Neuronal stem cell (in vitro differentiated cells): ENCODE results near the gene CDC73.

Source experiments
- DNase-seq: peaks from one replicate; pipeline ENCODE4 v3.0.0-alpha.2; 2013; ENCODE audit warnings: low spot score
- H2AFZ ChIP-seq: one replicate; pipeline ENCODE4 v1.6.1; 2013; ENCODE audit warnings: mild to moderate bottlenecking, low read length, inconsistent platforms
- H2AK5ac ChIP-seq: 2 replicates; pipeline ENCODE4 v1.6.1; 2013; ENCODE audit warnings: low read depth, mild to moderate bottlenecking, inconsistent platforms, low read length, moderate library complexity, mixed read lengths
- H2BK120ac ChIP-seq: 2 replicates; pipeline ENCODE4 v1.6.1; 2013; ENCODE audit warnings: low read depth, mild to moderate bottlenecking, inconsistent platforms, low read length, moderate library complexity, mixed read lengths
- H2BK12ac ChIP-seq: one replicate; pipeline ENCODE4 v1.6.1; 2013; ENCODE audit warnings: low read length, inconsistent platforms
- H2BK15ac ChIP-seq: 2 replicates; pipeline ENCODE4 v1.6.1; 2013; ENCODE audit warnings: mild to moderate bottlenecking, low read length, inconsistent platforms, mixed read lengths
- H2BK5ac ChIP-seq: one replicate; pipeline ENCODE4 v1.6.1; 2013; ENCODE audit warnings: inconsistent platforms, mild to moderate bottlenecking, low read length, moderate library complexity
- H3K14ac ChIP-seq: one replicate; pipeline ENCODE4 v1.6.1; 2013; ENCODE audit warnings: low read length, inconsistent platforms
- H3K18ac ChIP-seq: 2 replicates; pipeline ENCODE4 v1.6.1; 2013; ENCODE audit warnings: low read length, inconsistent platforms
- H3K23ac ChIP-seq: 2 replicates; pipeline ENCODE4 v1.6.1; 2013; ENCODE audit warnings: low read depth, mild to moderate bottlenecking, mixed read lengths, low read length, inconsistent platforms; ENCODE audit not compliant: poor library complexity
- H3K27ac ChIP-seq: replicated peaks from 3 replicates; pipeline ENCODE4 v1.5.1; 2013; ENCODE audit warnings: low read length, inconsistent platforms
- H3K27me3 ChIP-seq, 3 experiments: 2 replicates each; pipeline ENCODE4 v1.6.1; 2013; ENCODE audit warnings: low read length in 3 of 3, mild to moderate bottlenecking in 2 of 3, inconsistent platforms in 1 of 3, low read depth in 1 of 3, mixed read lengths in 1 of 3, moderate library complexity in 1 of 3; ENCODE audit not compliant: control insufficient read depth in 3 of 3, insufficient read depth in 3 of 3
- H3K36me3 ChIP-seq, 2 donors: replicated peaks in 1 of 2; 2 replicates each; pipeline ENCODE4 v1.6.1; 2013; ENCODE audit warnings: low read length in 2 of 2; ENCODE audit not compliant: control insufficient read depth in 2 of 2, insufficient read depth in 2 of 2
- H3K4ac ChIP-seq: 2 replicates; pipeline ENCODE4 v1.6.1; 2013; ENCODE audit warnings: inconsistent platforms, mild to moderate bottlenecking, low read length, moderate library complexity
- H3K4me1 ChIP-seq, 2 donors: 1 replicate in 1 of 2; 2 replicates in 1 of 2; pipeline ENCODE4 v1.6.1; 2013; ENCODE audit warnings: low read length in 2 of 2, low read depth in 1 of 2; ENCODE audit not compliant: control insufficient read depth in 2 of 2, insufficient read depth in 1 of 2
- H3K4me2 ChIP-seq: one replicate; pipeline ENCODE4 v1.6.1; 2013; ENCODE audit warnings: mild to moderate bottlenecking, low read length, inconsistent platforms; ENCODE audit not compliant: insufficient read depth, poor library complexity, severe bottlenecking
- H3K4me3 ChIP-seq, 2 donors: 2 replicates each; pipeline ENCODE4 v1.5.1; 2013; ENCODE audit warnings: low read length in 2 of 2, mild to moderate bottlenecking in 2 of 2, inconsistent platforms in 1 of 2, moderate library complexity in 1 of 2
- H3K79me1 ChIP-seq: one replicate; pipeline ENCODE4 v1.6.1; 2013; ENCODE audit warnings: low read depth, mild to moderate bottlenecking, inconsistent platforms, low read length, moderate library complexity
- H3K9ac ChIP-seq: one replicate; pipeline ENCODE4 v1.6.1; 2013; ENCODE audit warnings: mild to moderate bottlenecking, low read depth, low read length, inconsistent platforms; ENCODE audit not compliant: poor library complexity
- H3K9me3 ChIP-seq, 2 donors: replicated peaks in 1 of 2; 2 replicates each; pipeline versions ENCODE3 to v1.6.1; 2013; ENCODE audit warnings: low read length in 2 of 2, mild to moderate bottlenecking in 2 of 2, inconsistent platforms in 1 of 2, low read depth in 1 of 2, mixed read lengths in 1 of 2, moderate library complexity in 1 of 2; ENCODE audit not compliant: control insufficient read depth in 2 of 2, insufficient read depth in 1 of 2
- H4K8ac ChIP-seq: one replicate; pipeline ENCODE4 v1.6.1; 2013; ENCODE audit warnings: low read depth, mild to moderate bottlenecking, inconsistent platforms, low read length, moderate library complexity
- H4K91ac ChIP-seq: one replicate; pipeline ENCODE4 v1.6.1; 2013; ENCODE audit warnings: low read length, low read depth, mild to moderate bottlenecking, inconsistent platforms; ENCODE audit not compliant: poor library complexity
- WGBS, 2 donors: extraction: QIAGEN DNeasy Blood & Tissue Kit; methylation state at CpG; one replicate each; pipeline ENCODE4 v1.1.7; 2013; ENCODE audit warnings: missing lambda C conversion rate in 2 of 2, mixed read lengths in 1 of 2; ENCODE audit not compliant: insufficient read length in 2 of 2, insufficient replicate concordance in 1 of 2; ENCODE audit errors: extremely low coverage in 2 of 2; 5-methylcytosine and 5-hydroxymethylcytosine counted together

CDC73 gene

DNA sequence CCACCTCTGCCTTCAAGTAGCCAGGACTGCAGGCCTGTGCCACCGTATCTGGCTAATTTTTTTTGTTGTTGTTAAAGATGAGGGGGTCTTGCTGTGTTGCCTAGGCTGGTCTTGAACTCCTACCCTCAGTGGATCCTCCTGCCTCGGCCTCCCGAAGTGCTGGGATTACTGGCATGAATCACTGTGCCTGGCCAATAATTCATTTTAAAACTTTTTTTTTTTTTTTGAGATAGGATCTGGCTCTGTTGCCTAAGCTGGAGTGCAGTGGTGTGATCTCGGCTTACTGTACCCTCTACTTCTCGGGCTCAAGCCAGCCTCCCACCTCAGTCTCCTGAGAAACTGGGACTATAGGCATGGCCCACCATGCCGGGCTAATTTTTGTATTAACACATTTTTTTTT lies 3.5 kb downstream of the CDC73 start:
- no peak overlapping the region for H3K4me2 ChIP-seq
- H3K23ac ChIP-seq, result no peak overlapping the region
- WGBS, 2 donors, result no CpG with 5 or more reads among the region's 6 CpGs
- peaks cover 0 to 1% of the 10 kb centered on the region in 2 donors for H3K4me1 ChIP-seq
- H2BK15ac ChIP-seq, result no peak overlapping the region
- no peak overlapping the region for H3K4me3 ChIP-seq
- no peak for DNase-seq
- no peak overlapping the region for H2AFZ ChIP-seq
- H3K36me3 ChIP-seq, result peaks cover 6 to 55% of the 10 kb centered on the region in 2 donors
- no peak overlapping the region for H3K9ac ChIP-seq
- peaks cover 0 to under 1% (median 0%) of the 10 kb centered on the region in 3 experiments for H3K27me3 ChIP-seq
- H2BK120ac ChIP-seq, result no peak overlapping the region
- H4K8ac ChIP-seq, result no peak overlapping the region
- H2AK5ac ChIP-seq, result no peak overlapping the region
- no peak overlapping the region for H3K18ac ChIP-seq
- no peak overlapping the region for H4K91ac ChIP-seq
- H3K79me1 ChIP-seq, result peaks cover 4% of the 10 kb centered on the region
- no peak overlapping the region for H2BK5ac ChIP-seq
- H3K9me3 ChIP-seq, result no peaks in the 10 kb centered on the region
- no peak overlapping the region for H3K4ac ChIP-seq
- H3K14ac ChIP-seq, result no peak overlapping the region
- no peak overlapping the region for H3K27ac ChIP-seq
- no peak overlapping the region for H2BK12ac ChIP-seq

- no peak overlapping the region for H4K91ac ChIP-seq
- H2AK5ac ChIP-seq, result no peak overlapping the region
- H3K9me3 ChIP-seq, result no peaks in the 10 kb centered on the region
- no peak for DNase-seq
- H3K4me3 ChIP-seq, result no peak overlapping the region
- H3K79me1 ChIP-seq, result peaks cover 2% of the 10 kb centered on the region
- H3K4me2 ChIP-seq, result no peak overlapping the region
- no peak overlapping the region for H2BK120ac ChIP-seq
- H2AFZ ChIP-seq, result no peak overlapping the region
- H3K27me3 ChIP-seq, result no peaks in the 10 kb centered on the region
- H3K27ac ChIP-seq, result no peak overlapping the region
- no peak overlapping the region for H3K23ac ChIP-seq
- WGBS, 2 donors, result no CpG with 5 or more reads among the region's 2 CpGs
- H3K4me1 ChIP-seq, result no peaks in the 10 kb centered on the region
- no peak overlapping the region for H3K9ac ChIP-seq
- no peak overlapping the region for H3K4ac ChIP-seq
- H4K8ac ChIP-seq, result no peak overlapping the region
- H3K14ac ChIP-seq, result no peak overlapping the region
- no peak overlapping the region for H2BK12ac ChIP-seq
- no peak overlapping the region for H2BK5ac ChIP-seq
- peaks cover 10 to 96% of the 10 kb centered on the region in 2 donors for H3K36me3 ChIP-seq
- H3K18ac ChIP-seq, result no peak overlapping the region
- no peak overlapping the region for H2BK15ac ChIP-seq
Observed at GRCh38 chr1:193131266-193131860, 9.5 kb downstream of the CDC73 start.

DNA sequence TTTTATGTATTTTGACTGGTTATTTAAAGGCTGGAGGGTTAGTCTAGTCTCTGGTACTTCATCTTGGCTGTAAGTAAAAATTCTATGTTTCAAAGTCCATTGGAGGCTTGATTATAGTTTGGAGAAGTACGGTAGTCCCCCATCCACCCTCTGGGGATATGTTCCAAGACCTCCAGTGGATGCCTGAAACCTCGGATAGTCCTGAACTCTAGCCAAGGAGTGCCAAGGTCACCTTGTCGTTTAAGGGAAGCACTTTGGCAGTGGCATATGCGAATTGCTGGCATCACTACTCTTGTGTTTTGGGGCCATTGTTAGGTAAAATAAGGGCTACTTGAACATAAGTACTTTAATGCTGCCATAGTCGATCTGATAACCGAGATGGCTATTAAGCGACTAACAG lies 18.4 kb downstream of the CDC73 start:
- H3K14ac ChIP-seq, result no peak overlapping the region
- H2AFZ ChIP-seq, result no peak overlapping the region
- peaks cover 9 to 96% of the 10 kb centered on the region in 2 donors for H3K36me3 ChIP-seq
- no peak overlapping the region for H3K27ac ChIP-seq
- H3K18ac ChIP-seq, result no peak overlapping the region
- no peak overlapping the region for H2AK5ac ChIP-seq
- no peaks in the 10 kb centered on the region for H3K79me1 ChIP-seq
- no peak overlapping the region for H2BK120ac ChIP-seq
- no peak overlapping the region for H3K4me2 ChIP-seq
- H2BK12ac ChIP-seq, result no peak overlapping the region
- peaks cover 0 to 2% of the 10 kb centered on the region in 2 donors for H3K9me3 ChIP-seq
- H2BK5ac ChIP-seq, result no peak overlapping the region
- no peak overlapping the region for H3K4me3 ChIP-seq
- no peaks in the 10 kb centered on the region for H3K4me1 ChIP-seq
- H4K8ac ChIP-seq, result no peak overlapping the region
- H3K23ac ChIP-seq, result no peak overlapping the region
- no peak overlapping the region for H2BK15ac ChIP-seq
- no CpG with 5 or more reads among the region's 7 CpGs for WGBS, 2 donors
- no peak overlapping the region for H3K9ac ChIP-seq
- no peak for DNase-seq
- no peak overlapping the region for H3K4ac ChIP-seq
- no peak overlapping the region for H4K91ac ChIP-seq
- H3K27me3 ChIP-seq, result no peaks in the 10 kb centered on the region

- Histone ChIP-seq H3K27me3 (no peaks in the 10 kb centered on the region), H3K23ac (no peak overlapping the region), H2AK5ac (no peak overlapping the region), H2AFZ (no peak overlapping the region), H4K8ac (no peak overlapping the region), H3K4me3 (no peak overlapping the region), H2BK120ac (no peak overlapping the region), H3K79me1 (no peaks in the 10 kb centered on the region), H3K9me3 (peaks cover 0 to 2% of the 10 kb centered on the region in 2 donors), H3K4me2 (no peak overlapping the region), H2BK12ac (no peak overlapping the region), H3K4ac (no peak overlapping the region), H3K36me3 (peaks cover 9 to 95% of the 10 kb centered on the region in 2 donors), H3K27ac (no peak overlapping the region), H3K14ac (no peak overlapping the region), H3K4me1 (no peaks in the 10 kb centered on the region), H2BK15ac (no peak overlapping the region), H3K9ac (no peak overlapping the region), H3K18ac (no peak overlapping the region), H2BK5ac (no peak overlapping the region), H4K91ac (no peak overlapping the region)
- no peak for DNase-seq
- WGBS, 2 donors, result no CpG with 5 or more reads among the region's 3 CpGs
Observed at GRCh38 chr1:193141804-193142203, 20.0 kb downstream of the CDC73 start.
